A549 treated with GW870086 at 1 μM for 4 hours (cell line): ENCODE data around the gene ACP1. TPM values are rescaled to one million over a fixed set of nuclear protein-coding genes. Genes with fewer than 3 reads are reported as not detected.

Experiments
- total RNA-seq: library from RNA; stranded (reverse); fragments of 200-300 nt; extraction: Qiagen RNA extraction; gene quantifications from 5 replicates; pipeline ENCODE4 v1.2.3, GENCODE V29; 2022; ENCODE audit warnings: low read depth

The ACP1 gene
- total RNA-seq: 191 to 235 TPM (median 209 TPM) in 5 replicates

DNA sequence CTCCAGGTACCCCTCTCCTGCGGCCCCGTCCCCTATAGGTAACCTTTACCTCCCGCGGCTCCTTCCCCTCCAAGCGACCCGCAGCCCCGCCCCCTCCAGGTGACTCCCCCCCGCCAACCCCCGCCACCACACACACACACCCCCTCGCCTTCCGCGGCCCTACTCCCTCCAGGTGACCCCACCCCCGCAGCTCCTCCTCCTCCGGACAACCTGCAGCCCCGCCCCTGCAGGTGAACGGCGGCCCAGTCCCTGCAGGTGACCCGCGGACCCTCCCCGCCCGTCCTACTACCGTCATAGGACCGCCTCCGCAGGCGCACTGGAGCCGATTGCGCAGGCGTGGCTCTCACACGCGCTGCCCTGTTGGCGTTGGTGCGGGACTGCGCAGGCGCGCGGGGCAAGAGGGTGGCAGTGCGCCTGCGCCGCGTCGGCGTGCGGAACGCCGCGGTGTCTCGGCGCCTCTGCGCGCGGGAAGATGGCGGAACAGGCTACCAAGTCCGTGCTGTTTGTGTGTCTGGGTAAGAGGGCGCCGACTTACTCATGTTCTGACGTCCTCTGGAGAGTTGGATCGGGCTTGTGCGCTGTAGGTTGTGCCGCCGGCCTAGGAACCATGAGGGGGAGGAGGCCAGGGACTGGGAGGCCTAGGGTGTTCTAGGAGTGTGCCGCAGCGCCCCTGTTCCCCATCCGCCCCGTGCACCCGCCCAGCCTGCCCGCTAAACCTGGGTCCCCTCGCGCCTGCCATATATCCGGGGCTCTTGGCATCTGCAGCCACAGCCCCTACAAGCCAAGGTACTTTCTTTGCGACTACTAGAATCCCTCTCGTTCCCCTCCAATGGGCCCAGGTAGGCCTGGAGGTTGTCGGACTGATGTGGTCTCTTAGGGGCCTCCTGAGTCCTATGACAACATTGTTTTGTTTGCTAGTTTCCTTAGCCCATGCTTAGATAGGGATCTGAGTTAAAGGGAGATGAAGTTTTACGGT lies at the start of gene ACP1:
Gene ACP1 (plus strand): TSS at position 455 of the 976 bp plus-strand sequence. CDS start 18 bp downstream, at position 473.

DNA sequence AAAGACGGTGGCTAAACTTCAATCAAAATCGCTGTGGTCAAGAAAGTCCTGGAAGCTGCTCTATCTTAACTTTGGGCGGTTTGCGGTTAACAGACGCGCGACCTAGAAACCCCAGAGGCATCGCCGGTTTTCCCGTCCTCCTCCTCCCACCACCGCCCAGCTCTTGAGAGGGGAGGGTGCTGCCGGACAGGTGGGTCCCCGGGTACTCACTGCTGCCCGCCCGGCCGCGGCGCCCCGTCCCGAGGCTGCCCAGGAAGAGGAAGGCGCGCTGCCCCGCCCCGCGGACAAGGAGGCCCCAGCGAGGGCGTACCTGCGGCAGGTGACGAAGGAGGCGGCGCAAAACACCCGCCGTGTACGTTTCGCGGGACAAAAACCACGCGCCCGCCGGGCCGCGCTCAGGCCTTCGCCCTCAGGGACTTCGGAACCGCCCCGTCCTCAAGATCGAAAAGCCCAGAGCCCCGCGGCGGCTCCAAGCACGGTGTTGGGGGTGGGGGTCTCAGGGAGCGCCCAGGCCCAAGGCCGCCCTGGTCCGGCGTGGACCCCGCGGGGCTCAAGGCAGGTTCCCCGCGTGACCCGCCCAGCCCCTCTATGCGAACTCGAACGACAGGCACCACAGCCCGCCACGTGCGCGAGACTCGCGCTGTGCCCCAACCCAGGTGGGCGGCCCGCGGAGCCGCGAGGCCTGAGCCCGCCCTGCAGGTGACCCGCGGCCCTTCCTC lies 814 bp upstream of the ACP1 start, which contains the start of gene SH3YL1:
Gene SH3YL1 (minus strand): TSS at position 259 of the 719 bp plus-strand sequence. CDS start 48 bp downstream, at position 211.

DNA sequence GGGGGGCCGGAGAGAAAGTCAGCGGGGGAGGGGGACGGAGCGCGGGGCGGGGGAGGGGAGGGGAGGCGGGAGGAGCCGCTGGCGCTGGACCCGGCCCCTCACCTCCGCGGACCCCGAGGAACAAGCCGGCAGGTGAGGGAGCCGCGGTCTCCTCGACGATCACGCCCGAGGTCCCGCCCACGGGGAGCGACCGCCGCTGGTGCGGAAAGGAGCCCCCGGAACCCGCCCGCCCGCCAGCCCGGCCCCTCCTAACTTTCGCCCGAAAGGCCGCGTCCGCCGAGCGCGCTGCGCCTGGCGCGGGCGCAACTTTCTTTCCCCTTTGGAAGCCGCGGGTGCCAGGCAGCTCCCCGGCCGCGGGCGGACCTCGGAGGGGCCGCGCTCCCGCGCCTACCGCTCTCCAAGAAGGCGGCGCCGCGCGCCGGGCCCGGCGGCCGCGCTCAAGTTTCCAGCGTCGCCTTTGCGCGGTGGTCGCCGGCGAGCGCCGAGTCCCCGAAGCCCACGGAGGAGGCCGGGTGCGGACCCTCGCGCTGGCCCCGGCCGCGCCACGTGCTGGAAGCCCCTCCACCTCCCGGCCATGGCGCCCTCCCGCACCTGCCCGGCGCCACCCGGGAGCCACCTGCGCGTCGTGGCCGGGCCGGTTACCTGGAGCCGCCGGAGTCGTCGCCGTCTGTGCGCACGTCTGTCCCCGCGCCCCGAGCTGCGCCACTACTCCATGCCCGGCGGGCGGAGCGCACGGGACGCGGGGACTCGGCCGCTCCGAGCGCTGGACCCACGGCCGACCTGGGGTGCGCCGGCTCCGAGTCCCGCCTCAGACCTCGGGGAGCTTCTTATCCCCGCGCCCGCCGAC lies 23.4 kb downstream of the ACP1 start, which contains the start of gene ALKAL2:
Gene ALKAL2 (minus strand): TSS at position 181 of the 847 bp plus-strand sequence. CDS start 256 bp downstream, outside the sequence.

Other genes starting within 250 kb of the ACP1 start
- 0.13 to 0.71 TPM (median 0.23 TPM) in 5 replicates for gene FAM110C, start 218.4 kb upstream of the ACP1 start, total RNA-seq
- 7.2 to 10.7 TPM (median 9.8 TPM) in 5 replicates for gene SH3YL1, start 915 bp upstream of the ACP1 start, total RNA-seq
- not detected in 5 replicates for gene ALKAL2, start 23.1 kb downstream of the ACP1 start, total RNA-seq